Measurements from ENCODE around the gene HERC4.
"Not testable (repeated sequence)": the region's sequence is repeated elsewhere in the genome, so short reads cannot be mapped to it uniquely, and the experiment has no call there.

The HERC4 gene

DNA sequence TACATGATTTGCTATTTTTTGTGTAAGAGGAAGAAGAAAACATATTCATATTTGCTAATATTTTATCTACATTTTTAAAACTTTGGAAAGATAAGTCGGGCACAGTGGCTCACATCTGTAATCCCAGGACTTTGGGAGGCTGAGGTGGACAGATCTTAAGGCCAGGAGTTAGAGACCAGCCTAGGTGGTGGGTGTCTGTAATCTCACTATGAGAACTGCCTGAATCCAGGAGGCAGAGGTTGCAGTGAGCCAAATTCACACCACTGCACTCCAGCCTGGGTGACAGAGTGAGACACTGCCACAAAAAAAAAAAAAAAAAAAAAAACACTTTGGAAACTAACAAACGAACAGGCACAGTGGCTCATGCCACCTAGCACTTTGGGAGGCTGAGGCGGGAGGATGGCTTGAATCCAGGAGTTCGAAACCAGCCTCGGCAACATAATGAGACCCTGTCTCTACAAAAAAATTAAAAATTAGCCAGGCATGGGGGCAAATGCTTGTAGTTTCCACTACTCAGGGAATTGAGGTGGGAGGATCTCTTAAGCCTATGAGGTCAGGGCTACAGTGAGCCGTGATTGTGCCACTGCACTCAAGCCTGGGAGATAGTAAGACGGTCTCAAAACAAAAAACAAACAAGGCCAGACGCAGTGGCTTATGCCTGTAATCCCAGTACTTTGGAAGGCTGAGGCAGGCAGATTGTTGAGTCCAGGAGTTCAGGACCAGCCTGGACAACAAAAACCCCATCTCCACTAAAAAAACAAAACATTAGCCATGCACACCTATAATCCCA is 25.6 kb downstream of the HERC4 start:
- in situ Hi-C loops (cut with MboI; ENCODE audit: low sequenced_read_pairs): no loop called here

DNA sequence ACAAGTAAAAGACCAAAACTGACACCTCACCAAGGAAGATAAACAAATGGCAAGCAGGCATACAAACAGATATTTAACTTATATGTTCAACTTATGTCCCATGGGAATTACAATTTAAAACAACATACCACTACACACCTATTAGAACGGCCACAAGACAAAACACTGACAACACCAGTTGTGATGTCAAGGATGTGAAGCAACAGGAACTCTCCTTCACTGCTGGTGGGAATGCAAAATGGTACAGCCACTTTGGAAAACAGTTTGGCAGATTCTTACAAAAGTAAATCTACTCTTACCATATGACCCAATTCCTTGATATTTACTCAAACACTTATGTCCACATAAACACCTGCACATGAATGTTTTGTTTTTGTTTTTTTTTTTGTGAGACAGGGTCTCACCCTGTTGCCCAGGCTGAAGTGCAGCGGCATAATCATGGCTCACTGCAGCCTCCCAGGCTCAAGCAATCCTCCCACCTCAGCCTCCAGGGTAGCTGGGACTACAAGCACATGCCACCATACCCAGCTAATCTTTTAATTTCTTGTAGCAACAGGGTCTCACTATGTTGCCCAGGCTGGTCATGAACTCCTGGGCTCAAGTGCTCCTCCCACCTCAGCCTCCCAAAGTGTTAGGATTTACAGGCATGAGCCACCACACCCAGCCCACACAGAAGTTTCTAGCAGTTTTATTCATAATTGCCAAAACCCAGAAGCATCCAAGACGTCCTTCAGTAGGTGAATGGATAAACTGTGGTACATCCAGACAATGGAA is 27.3 kb downstream of the HERC4 start:
- in situ Hi-C loops (cut with MboI; ENCODE audit: low sequenced_read_pairs): no loop called here

DNA sequence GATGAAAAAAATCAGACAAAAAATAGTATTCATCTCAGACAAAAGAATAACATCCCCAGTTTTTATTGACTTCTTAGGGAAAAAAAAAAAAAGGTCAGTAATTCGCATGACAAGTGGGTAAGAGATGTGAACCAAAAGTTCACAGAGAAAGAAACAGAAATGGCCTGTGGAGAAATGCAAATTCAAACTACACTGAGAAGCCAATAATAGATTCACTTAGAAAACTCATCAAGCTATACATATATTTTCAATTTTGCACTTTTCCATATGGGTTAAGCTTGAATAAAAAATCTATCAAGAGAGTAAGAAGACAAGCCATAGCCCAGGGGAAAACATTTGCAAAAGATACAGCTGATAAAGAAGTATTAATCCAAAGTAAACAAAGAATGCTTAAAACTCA is 28.0 kb downstream of the HERC4 start:
- in situ Hi-C loops (cut with MboI; ENCODE audit: low sequenced_read_pairs): no loop called here

DNA sequence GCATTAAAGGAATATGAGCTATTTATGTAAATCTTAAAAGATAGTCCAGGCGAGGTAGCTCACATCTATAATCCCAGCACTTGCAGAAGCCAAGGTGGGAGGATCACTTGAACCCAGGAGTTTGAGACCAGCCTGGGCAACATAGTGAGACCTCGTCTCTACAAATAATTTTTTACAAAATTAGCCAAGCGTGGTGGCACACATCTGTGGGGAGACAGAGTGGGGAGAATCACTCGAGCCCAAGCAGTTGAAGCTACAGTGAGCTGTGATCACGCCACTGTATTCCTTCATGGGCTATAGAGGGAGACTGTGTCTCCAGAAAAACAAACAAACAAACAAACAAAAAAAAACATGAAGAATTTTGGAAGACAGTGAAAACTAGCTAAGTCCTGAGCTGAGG is 28.4 kb downstream of the HERC4 start:
- in situ Hi-C loops (cut with MboI; ENCODE audit: low sequenced_read_pairs): no loop called here

DNA sequence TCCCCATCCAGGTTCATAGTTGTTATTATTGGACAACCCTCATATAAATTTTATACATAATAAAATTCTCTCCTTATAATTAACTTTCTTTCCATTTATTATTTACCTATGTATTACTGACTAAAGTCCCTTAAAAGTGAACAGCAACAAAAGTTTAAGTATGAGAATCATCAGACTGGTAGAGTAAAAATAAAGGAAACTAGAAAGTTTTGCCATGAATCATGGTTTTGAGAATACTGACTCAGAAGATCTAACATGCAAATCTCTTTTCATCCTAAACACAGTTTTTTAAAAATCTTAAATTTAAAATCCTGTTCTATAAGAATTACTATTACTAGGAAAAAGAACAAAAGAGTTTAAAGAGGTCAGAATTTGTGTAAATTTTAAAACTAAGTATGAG is 32.1 kb downstream of the HERC4 start:
- in situ Hi-C loops (cut with MboI; ENCODE audit: low sequenced_read_pairs): no loop called here

DNA sequence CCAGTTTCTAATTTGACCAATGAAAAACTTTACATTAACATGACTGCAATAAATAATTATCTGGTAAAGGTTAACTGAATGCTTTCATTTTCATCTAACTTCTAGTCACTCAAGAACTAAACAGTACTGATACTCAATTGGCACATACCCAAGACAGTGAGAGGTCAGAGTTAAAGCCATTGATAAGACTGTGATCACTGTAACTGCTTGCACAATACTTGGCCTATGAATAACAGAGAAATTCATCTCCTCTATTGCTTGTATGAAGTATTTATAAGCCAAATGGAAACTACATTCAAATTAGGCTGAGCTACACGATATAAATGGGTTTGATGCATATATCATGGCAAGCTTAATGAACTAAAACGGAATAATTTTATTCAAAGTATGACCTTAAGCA is 43.0 kb downstream of the HERC4 start:
- in situ Hi-C loops (cut with MboI; ENCODE audit: low sequenced_read_pairs): no loop called here

DNA sequence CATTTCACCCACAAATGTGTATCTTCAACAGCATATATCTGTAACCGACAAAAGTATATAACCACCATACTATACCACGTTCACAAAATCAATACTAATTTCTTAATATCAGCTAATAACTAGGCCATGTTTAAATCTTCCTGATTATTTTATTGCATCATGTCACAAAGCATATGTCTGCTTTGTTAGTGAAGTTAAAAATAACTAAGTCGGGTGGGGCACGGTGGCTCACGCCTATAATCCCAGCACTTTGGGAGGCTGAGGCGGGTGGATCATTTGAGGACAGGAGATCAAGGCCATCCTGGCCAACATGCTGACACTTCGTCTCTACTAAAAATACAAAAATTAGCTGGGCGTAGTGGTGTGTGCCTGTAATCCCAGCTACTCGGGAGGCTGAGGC is 47.7 kb downstream of the HERC4 start:
- in situ Hi-C loops (cut with MboI; ENCODE audit: low sequenced_read_pairs): no loop called here

DNA sequence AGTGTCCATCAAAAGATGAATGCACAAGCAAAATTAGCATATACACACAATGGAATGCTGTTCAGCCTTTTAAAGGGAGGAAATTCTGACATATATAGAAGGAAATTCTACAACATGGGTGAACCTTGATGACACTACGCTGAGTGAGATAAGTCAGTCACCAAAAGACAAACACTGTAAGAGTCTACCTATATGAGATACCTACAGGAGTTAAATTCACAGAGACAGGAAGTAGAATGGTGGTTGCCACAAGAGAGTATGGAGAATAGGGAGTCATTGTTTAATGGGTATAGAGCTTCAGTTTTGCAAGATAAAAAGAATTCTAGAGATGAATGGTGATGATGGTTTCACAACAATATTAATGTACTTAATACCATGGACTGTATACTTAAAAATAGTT is 51.8 kb downstream of the HERC4 start:
- in situ Hi-C loops (cut with MboI; ENCODE audit: low sequenced_read_pairs): no loop called here

DNA sequence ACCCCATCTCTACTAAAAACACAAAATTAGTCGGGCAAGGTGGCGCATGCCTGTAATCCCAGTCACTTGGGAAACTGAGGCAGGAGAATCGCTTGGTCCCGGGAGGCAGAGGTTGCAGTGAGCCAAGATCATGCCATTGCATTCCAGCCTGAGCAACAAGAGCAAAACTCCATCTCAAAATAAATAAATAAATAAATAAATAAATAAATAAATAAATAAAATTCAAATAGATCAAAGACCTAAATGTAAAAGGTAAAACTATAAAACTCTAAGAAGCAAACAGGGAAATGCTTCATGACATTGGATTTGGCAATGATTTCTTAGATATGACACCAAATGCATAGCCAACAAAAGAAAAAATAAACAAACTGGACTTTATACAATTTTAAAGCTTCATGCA is 52.8 kb downstream of the HERC4 start:
- in situ Hi-C loops (cut with MboI; ENCODE audit: low sequenced_read_pairs): not testable (repeated sequence)

DNA sequence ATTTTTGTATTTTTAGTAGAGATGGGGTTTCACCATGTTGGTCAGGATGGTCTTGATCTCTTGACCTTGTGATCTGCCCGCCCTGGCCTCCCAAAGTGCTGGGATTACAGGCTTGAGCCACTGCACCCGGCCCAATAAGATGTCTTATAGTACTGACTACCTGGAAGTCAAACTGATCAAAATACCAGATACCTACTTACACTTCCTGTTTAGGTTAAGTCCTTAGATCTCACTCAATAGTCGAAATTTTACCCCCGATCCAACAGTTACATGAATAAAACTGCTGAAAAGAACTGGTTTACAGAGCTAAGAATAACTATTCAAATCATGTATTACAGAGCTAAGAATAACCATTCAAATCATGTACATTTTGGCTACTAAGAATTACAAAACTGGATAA is 58.6 kb downstream of the HERC4 start:
- in situ Hi-C loops (cut with MboI; ENCODE audit: low sequenced_read_pairs): not testable (repeated sequence)

DNA sequence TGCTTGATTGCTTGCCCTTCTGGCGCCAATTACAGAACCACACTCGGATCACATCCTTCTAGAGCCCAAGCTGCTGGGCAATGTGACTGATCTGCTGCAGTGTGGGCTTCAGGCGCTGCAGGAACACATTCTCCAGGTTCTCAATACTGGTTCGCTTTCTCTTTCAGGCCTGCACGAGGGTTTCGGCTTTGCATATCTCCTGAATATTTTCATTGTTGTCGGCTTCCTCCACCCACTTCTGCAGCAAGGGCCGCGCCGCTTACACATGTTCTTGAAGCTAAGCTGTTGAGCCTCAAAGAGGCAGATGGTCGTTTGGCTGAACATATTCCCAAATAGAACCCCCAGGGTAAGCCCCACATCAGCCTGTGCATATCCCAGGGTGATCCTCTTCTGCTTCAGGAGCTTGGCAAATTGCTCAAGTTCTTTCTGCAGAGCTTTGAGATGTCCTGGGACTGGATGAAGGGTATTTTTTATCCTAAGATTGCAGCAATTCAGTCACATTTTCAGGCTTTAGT is 64.6 kb downstream of the HERC4 start:
- in situ Hi-C loops (cut with MboI; ENCODE audit: low sequenced_read_pairs): no loop called here

DNA sequence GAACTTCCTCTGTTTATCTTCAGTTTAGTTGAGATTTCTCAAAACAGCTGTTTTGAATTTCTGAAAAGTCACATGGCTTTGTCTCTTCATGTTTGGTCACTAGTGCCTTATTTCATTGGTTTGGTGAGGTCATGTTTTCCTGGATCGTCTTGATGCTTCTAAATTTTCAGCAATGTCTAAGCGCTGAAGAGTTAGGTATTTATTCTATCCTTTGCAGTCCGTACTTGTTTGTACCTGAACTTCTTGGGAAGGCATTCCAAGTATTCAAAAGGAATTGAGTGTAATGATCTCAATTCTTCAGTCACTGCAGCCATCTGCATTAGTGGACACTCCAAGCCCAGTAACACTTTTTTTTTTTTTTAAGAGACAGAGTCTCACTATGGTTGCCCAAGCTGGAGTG is 67.7 kb downstream of the HERC4 start:
- in situ Hi-C loops (cut with MboI; ENCODE audit: low sequenced_read_pairs): no loop called here

DNA sequence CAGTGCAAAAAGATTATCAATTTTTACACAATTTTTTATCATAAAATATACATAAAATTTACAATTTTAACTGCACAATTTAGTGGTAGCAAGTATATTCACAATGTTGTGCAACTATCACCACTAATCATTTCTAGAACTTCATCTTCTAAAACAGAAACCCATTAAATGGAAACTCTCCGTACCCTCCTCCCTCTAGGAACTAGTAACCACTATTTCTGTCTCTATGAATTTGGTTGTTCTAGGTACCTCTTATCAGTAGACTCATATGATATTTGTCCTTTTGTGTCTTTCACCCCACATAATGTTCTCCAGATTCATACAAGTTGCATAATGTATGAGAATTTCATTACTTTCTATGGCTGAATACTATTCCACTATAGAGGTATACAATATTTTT is 73.5 kb downstream of the HERC4 start:
- in situ Hi-C loops (cut with MboI; ENCODE audit: low sequenced_read_pairs): no loop called here

DNA sequence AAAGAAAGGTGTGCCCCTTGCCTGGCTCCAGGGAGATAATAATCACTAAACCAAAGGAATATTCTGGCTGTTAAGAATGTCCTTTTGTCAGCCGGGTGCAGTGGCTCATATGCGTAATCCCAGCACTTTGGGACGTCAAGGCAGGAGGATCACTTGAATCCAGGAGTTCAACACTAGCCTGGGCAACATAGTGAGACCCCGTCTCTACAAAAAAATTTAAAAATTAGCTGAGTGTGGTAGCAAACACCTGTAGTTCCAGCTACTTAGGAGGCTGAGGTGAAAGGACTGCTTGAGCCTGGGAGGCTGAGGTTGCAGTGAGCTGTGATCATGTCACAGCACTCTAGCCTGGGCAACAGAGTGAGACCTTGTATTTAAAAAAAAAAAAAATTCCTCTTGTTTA is 74.1 kb downstream of the HERC4 start:
- in situ Hi-C loops (cut with MboI; ENCODE audit: low sequenced_read_pairs): no loop called here

DNA sequence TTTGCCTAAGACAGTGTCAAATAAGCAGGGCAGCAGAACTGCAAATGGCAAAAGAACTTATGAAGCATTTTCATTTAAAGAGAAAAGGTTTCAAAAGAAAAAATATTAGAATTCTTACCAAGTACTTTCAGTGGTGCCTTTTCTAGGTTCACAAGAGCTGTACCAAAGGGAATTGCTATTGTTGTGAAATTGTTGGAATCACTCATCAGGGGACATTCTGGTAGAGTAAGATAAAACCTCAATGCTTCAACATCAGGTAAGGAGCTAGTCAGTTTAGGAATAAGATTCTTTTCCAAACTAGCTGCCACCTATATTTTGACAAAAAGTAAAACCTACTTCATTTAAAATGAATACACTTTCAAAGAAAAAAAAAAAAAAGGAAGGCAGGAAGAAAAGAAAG is 85.0 kb downstream of the HERC4 start:
- in situ Hi-C loops (cut with MboI; ENCODE audit: low sequenced_read_pairs): no loop called here

DNA sequence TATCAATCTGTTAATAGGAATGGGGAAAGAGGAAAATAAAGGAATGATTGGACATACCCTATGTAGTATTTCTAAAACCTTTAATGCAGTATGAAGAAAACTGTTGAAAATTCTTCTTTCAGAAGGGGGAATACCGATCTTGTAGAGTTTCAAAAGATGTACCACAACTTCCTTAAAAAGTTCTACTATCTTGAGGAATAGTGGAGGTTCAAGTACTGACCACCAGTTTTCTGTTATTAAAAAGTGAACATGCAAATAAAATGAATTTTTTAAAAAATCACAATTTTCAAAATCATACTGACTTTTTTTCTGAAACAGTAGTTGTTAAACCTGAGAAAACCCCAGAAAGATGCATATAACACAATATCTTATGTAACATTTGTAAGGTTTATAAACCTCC is 86.5 kb downstream of the HERC4 start:
- in situ Hi-C loops (cut with MboI; ENCODE audit: low sequenced_read_pairs): no loop called here

DNA sequence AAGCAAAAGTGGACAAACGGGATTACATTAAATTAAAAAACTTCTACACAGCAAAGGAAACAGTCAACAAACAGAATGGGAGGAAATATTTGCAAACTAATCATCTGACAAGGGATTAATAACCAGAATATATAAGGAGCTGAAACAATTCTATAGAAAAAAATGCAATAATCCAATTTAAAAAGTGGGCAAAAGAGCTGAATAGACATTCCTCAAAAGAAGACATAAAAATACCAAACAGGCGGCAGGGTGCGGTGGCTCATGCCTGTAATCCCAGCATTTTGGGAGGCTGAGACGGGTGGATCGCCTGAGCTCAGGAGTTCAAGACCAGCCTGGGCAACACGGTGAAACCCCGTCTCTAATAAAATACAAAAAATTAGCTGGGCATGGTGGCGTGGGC is 92.5 kb downstream of the HERC4 start:
- in situ Hi-C loops (cut with MboI; ENCODE audit: low sequenced_read_pairs): not testable (repeated sequence)

DNA sequence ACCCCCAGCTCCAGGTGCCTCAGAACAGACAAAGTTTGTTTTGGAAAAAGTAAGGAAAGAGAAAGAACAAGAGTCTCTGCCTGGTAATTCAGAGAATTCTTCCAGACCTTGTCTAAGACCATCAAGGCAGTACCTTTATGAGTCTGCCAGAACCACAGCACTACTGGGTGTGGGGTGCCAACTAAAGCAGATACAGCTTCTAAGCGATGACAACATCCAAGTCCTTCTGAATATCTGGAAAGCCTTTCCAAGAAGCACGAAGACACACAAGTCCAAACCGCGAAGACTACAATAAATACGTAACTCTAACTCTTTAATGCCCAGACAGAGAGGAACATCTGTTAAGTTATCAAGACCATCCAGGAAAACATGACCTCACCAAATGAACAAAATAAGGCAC is 96.3 kb downstream of the HERC4 start:
- in situ Hi-C loops (cut with MboI; ENCODE audit: low sequenced_read_pairs): no loop called here

DNA sequence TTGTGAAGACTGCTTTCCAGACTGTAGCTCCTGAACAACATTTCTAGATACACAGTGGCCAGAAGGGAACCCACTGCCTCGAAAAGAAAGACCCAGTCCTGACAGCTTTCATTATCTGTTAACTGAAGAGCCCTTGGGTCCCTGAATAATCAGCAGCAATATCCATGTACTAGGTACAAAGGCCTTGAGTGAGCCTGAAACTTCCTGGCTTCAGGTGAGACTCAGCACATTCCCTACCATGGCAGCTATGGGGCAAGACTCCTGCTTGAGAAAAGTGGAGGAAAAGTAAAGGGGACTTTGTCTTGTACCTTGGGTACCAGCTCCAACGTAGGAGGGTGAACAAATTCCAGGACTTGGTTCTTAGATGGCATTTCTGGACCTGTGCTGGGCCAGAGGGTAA is 97.8 kb downstream of the HERC4 start:
- in situ Hi-C loops (cut with MboI; ENCODE audit: low sequenced_read_pairs): no loop called here

DNA sequence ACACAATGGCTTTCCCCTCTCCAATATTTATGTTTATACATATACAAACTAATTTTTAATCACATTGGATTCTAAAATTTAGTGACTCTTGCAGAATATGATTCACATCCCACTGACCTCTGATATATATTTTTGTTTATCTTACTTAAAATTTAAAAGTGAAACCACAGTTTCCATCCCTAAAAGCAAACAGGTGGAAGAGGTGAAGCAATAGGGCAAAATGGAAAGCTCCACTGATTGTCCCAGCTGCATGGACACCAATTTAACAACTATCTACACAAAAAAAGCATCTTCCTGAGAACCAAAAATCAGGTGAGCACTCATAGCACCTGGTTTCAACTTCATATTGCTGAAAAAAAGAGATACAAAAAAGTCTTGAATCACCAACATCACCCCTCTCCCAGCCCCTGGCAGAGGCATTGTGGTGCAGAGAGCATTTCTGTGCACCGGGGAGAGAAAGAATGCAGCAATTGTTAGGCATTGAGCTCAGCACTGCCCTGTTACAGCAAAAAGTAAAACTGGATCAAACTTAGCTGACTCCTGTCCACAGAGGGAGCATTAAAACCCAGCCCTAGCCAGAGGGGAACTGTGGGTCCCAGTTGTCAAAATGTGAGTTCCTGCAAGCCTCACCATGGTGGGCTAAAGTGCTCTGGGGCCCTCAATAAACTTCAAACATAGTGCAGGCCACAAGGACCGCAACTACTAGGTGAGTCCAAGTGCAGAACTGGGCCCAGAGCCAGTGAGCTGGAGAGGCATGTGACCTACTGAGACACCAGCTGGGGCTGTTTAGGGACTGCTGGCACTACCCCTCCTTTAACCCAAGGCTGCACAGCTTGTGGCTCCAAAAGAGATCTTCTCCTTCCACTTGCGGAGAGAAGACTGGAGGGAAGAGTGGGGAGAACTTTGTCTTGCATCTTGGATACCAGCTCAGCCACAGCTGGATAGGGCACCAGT is 98.5 kb downstream of the HERC4 start:
- in situ Hi-C loops (cut with MboI; ENCODE audit: low sequenced_read_pairs): no loop called here

DNA sequence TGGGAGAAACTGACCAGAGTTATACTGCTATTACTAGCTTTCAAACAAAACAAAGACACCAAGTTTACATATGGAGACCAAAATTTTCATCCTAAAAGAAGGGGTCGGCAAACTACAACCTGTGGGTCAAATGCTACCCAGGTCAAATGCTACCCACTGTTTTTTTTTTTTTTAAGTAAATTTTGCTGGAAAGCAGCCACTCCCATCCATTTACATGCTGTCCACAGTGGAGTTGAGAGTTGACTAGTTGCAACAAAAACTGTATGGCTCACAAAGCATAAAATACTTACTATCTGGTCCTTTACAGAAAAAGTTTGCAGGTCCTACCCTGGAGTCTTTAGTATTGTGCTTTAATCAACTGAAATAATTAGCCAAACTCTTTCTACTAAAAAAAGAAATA is 99.2 kb downstream of the HERC4 start:
- in situ Hi-C loops (cut with MboI; ENCODE audit: low sequenced_read_pairs): no loop called here

Measured in hTERT RPE-1 (cell line).